ENCODE results near the gene PNMA8C. TPM values are rescaled to one million over a fixed set of nuclear protein-coding genes. Genes with fewer than 3 reads are reported as not detected.

Gene PNMA8C
- polyA plus RNA-seq = 1.2 TPM
- long read RNA-seq, donor 1, full-length matches to known transcripts = 2 of 2 reads
- long read RNA-seq, donor 1, partial matches to known transcripts = 0 of 2 reads
- long read RNA-seq, donor 1, other reads (novel, unspliced or antisense) = 0 of 2 reads
- long read RNA-seq, donor 2, full-length matches to known transcripts = 4 of 4 reads
- long read RNA-seq, donor 2, partial matches to known transcripts = 0 of 4 reads
- long read RNA-seq, donor 2, other reads (novel, unspliced or antisense) = 0 of 4 reads
- long read RNA-seq, donor 3, full-length matches to known transcripts = 2 of 2 reads
- long read RNA-seq, donor 3, partial matches to known transcripts = 0 of 2 reads
- long read RNA-seq, donor 3, other reads (novel, unspliced or antisense) = 0 of 2 reads
- long read RNA-seq, donor 4 = 0 reads
- long read RNA-seq, donor 5, full-length matches to known transcripts = 6 of 6 reads
- long read RNA-seq, donor 5, partial matches to known transcripts = 0 of 6 reads
- long read RNA-seq, donor 5, other reads (novel, unspliced or antisense) = 0 of 6 reads
- long read RNA-seq, donor 6, full-length matches to known transcripts = 2 of 2 reads
- long read RNA-seq, donor 6, partial matches to known transcripts = 0 of 2 reads
- long read RNA-seq, donor 6, other reads (novel, unspliced or antisense) = 0 of 2 reads
- long read RNA-seq, donor 7, full-length matches to known transcripts = 3 of 3 reads
- long read RNA-seq, donor 7, partial matches to known transcripts = 0 of 3 reads
- long read RNA-seq, donor 7, other reads (novel, unspliced or antisense) = 0 of 3 reads
- long read RNA-seq, donor 8 = 0 reads
- long read RNA-seq, donor 9, full-length matches to known transcripts = 4 of 4 reads
- long read RNA-seq, donor 9, partial matches to known transcripts = 0 of 4 reads
- long read RNA-seq, donor 9, other reads (novel, unspliced or antisense) = 0 of 4 reads
- long read RNA-seq, donor 10, full-length matches to known transcripts = 1 of 1 reads
- long read RNA-seq, donor 10, partial matches to known transcripts = 0 of 1 reads
- long read RNA-seq, donor 10, other reads (novel, unspliced or antisense) = 0 of 1 reads
- long read RNA-seq, donor 11, full-length matches to known transcripts = 2 of 2 reads
- long read RNA-seq, donor 11, partial matches to known transcripts = 0 of 2 reads
- long read RNA-seq, donor 11, other reads (novel, unspliced or antisense) = 0 of 2 reads

DNA sequence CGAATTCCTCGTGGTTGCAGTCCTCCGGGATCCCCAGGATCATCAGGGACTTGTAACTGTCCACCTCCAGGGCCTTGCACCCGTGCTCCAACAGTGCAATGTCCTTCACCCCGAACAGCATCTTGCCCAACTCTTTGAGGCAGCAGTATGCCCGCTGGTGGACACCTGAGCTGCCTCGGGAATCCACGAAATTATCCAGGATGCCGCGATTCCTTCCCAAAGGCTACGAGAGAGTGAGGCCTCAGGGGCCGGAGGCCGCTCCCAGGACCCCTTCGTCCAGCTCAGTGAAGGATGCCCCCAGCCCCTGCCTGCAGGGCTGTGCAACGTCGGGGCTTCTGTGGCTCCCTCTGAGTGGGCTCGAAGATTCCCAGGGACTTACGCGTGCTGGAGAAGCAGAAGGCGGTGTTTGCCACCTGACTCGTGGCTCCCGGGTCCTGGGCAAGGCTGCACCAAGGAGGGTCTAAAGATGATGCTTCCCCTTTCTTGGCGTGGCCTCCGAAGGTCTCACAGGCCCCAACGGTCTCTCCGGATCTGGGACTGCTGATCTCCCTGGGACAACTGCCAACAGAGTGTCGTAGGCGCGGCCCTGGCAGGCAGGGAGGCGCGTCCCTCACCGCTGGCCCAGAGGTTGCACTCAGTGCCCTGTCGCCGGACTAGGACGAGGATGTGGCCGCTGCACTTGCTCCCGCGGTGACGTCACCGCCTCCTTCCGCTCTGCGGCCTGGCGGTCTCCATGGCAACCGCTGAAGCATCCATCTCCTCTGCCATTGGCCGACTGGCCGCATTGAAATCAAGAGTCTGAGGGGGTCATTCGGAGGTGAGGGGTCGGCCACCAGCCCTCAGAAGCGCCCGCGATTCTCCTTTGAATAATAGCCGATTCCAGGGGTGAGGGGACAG, at the start of gene PNMA8C:
TSS of gene PNMA8C (minus strand) at position 698 of the 897 bp plus-strand sequence. CDS start at position 121, 577 bp downstream.
- Histone ChIP-seq H3K36me3 (ENCODE audit: control insufficient read depth, insufficient read depth, low read length) (no peaks in the 10 kb centered on the region), H3K4me1 (ENCODE audit: control insufficient read depth, insufficient read depth, low read length) (peaks cover 6% of the 10 kb centered on the region), H3K9me3 (ENCODE audit: control insufficient read depth, low read depth, low read length) (no peaks in the 10 kb centered on the region), H3K27me3 (ENCODE audit: control insufficient read depth, insufficient read depth, low read length) (peaks cover 22% of the 10 kb centered on the region), H3K27ac (ENCODE audit: low read length) (no peak within 1 kb of the TSS), H3K4me3 (ENCODE audit: low read length) (peak within 1 kb of the TSS; percentile 16)
- WGBS (ENCODE audit: insufficient coverage, low lambda C conversion rate) = 0% methylated on average over 5 of the region's 52 CpGs
- peak; percentile 56 to 68 for DNase-seq

DNA sequence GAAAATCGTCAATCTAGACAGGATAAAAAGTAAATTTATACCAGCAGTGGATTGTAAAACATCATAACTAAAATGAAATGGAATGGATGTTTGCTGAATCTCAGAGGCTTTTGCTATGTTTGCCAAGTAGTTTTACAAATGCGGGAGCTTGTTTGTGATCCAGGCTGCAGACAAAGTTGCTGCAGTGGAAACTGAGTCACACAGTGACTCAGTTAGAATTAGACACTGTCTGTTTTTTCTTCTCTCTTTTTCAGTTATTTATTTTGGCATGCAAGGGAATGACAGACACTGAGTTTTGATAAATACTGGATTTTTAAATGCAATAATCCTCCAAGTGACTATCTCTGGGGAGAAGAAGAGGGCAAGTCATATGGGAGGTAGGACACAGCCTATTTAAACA, 47.2 kb upstream of the PNMA8C start:
- no peak overlapping the region for H3K27ac ChIP-seq (ENCODE audit: low read length)
- H3K36me3 ChIP-seq (ENCODE audit: control insufficient read depth, insufficient read depth, low read length) = no peaks in the 10 kb centered on the region
- H3K4me3 ChIP-seq (ENCODE audit: low read length) = no peak overlapping the region
- peaks cover 7% of the 10 kb centered on the region for H3K4me1 ChIP-seq (ENCODE audit: control insufficient read depth, insufficient read depth, low read length)
- H3K27me3 ChIP-seq (ENCODE audit: control insufficient read depth, insufficient read depth, low read length) = peaks cover 25% of the 10 kb centered on the region
- 86% methylated on average over 1 of the region's 2 CpGs for WGBS (ENCODE audit: insufficient coverage, low lambda C conversion rate)
- no peaks in the 10 kb centered on the region for H3K9me3 ChIP-seq (ENCODE audit: control insufficient read depth, low read depth, low read length)
- DNase-seq = no peak

GRCh38 chr19:46474211-46474610, 45.5 kb upstream of the PNMA8C start:
- WGBS (ENCODE audit: insufficient coverage, low lambda C conversion rate) = no CpG with 5 or more reads among the region's 8 CpGs
- no peak overlapping the region for H3K4me3 ChIP-seq (ENCODE audit: low read length)
- no peaks in the 10 kb centered on the region for H3K9me3 ChIP-seq (ENCODE audit: control insufficient read depth, low read depth, low read length)
- H3K36me3 ChIP-seq (ENCODE audit: control insufficient read depth, insufficient read depth, low read length) = no peaks in the 10 kb centered on the region
- no peak for DNase-seq
- H3K27ac ChIP-seq (ENCODE audit: low read length) = no peak overlapping the region
- H3K4me1 ChIP-seq (ENCODE audit: control insufficient read depth, insufficient read depth, low read length) = peaks cover 7% of the 10 kb centered on the region
- peaks cover 37% of the 10 kb centered on the region for H3K27me3 ChIP-seq (ENCODE audit: control insufficient read depth, insufficient read depth, low read length)

DNA sequence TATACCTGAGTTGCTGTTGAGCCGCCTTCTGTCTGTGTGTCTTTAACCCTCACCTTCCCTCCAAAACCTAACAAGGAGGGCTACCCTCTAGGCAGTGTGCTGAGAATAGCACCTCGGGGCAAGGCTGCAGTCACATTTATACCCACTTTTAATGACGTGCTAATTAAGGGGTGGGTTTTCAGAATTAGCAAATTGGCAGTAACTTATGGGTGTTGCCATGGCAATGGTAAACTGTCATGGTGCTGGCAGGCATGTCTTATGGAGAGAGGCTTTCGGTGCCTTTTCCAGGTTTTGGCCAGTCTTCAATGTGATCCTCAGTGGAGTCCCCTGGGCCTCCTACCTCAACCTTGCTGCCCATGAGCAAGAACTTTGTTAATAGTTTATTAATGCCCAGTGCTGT, 43.9 kb upstream of the PNMA8C start:
- H3K9me3 ChIP-seq (ENCODE audit: control insufficient read depth, low read depth, low read length) = no peaks in the 10 kb centered on the region
- peaks cover 31% of the 10 kb centered on the region for H3K27me3 ChIP-seq (ENCODE audit: control insufficient read depth, insufficient read depth, low read length)
- H3K36me3 ChIP-seq (ENCODE audit: control insufficient read depth, insufficient read depth, low read length) = no peaks in the 10 kb centered on the region
- no peak overlapping the region for H3K4me3 ChIP-seq (ENCODE audit: low read length)
- no peak overlapping the region for H3K27ac ChIP-seq (ENCODE audit: low read length)
- H3K4me1 ChIP-seq (ENCODE audit: control insufficient read depth, insufficient read depth, low read length) = peaks cover 7% of the 10 kb centered on the region
- no peak for DNase-seq
- 100% methylated on average over 1 of the region's 4 CpGs for WGBS (ENCODE audit: insufficient coverage, low lambda C conversion rate)

- Histone ChIP-seq H3K36me3 (ENCODE audit: control insufficient read depth, insufficient read depth, low read length) (no peaks in the 10 kb centered on the region), H3K27ac (ENCODE audit: low read length) (peak overlapping the region; percentile 51)
Measured at GRCh38 chr19:46471811-46472543, 43.2 kb upstream of the PNMA8C start.

GRCh38 chr19:46471116-46471733, 42.5 kb upstream of the PNMA8C start, which contains the start of gene PNMA8A:
TSS of gene PNMA8A (minus strand) at chr19:46471563. CDS start at chr19:46471035, 528 bp downstream.
- Histone ChIP-seq H3K36me3 (ENCODE audit: control insufficient read depth, insufficient read depth, low read length) (no peaks in the 10 kb centered on the region), H3K4me1 (ENCODE audit: control insufficient read depth, insufficient read depth, low read length) (peaks cover 7% of the 10 kb centered on the region), H3K9me3 (ENCODE audit: control insufficient read depth, low read depth, low read length) (no peaks in the 10 kb centered on the region), H3K27ac (ENCODE audit: low read length) (peak within 1 kb of the TSS; percentile 51), H3K27me3 (ENCODE audit: control insufficient read depth, insufficient read depth, low read length) (peaks cover 31% of the 10 kb centered on the region), H3K4me3 (ENCODE audit: low read length) (peak within 1 kb of the TSS; percentile 44)
- peak; percentile 55 to 62 for DNase-seq
- no CpG with 5 or more reads among the region's 57 CpGs for WGBS (ENCODE audit: insufficient coverage, low lambda C conversion rate)

More at GRCh38 chr19:46471811-46472543, 43.2 kb upstream of the PNMA8C start:
- no peak for DNase-seq
- Histone ChIP-seq H3K4me3 (ENCODE audit: low read length) (peak overlapping the region; percentile 44), H3K9me3 (ENCODE audit: control insufficient read depth, low read depth, low read length) (no peaks in the 10 kb centered on the region), H3K27me3 (ENCODE audit: control insufficient read depth, insufficient read depth, low read length) (peaks cover 31% of the 10 kb centered on the region), H3K4me1 (ENCODE audit: control insufficient read depth, insufficient read depth, low read length) (peaks cover 7% of the 10 kb centered on the region)
- 20% methylated on average over 1 of the region's 11 CpGs for WGBS (ENCODE audit: insufficient coverage, low lambda C conversion rate)

- Histone ChIP-seq H3K27ac (ENCODE audit: low read length) (no peak overlapping the region), H3K4me1 (ENCODE audit: control insufficient read depth, insufficient read depth, low read length) (peaks cover 7% of the 10 kb centered on the region), H3K4me3 (ENCODE audit: low read length) (no peak overlapping the region), H3K36me3 (ENCODE audit: control insufficient read depth, insufficient read depth, low read length) (no peaks in the 10 kb centered on the region), H3K27me3 (ENCODE audit: control insufficient read depth, insufficient read depth, low read length) (peaks cover 31% of the 10 kb centered on the region), H3K9me3 (ENCODE audit: control insufficient read depth, low read depth, low read length) (no peaks in the 10 kb centered on the region)
- DNase-seq = no peak
- WGBS (ENCODE audit: insufficient coverage, low lambda C conversion rate) = no CpG with 5 or more reads among the region's 10 CpGs
Measured at GRCh38 chr19:46470376-46470775, 41.6 kb upstream of the PNMA8C start.

GRCh38 chr19:46469541-46470185, 40.9 kb upstream of the PNMA8C start:
- no peak overlapping the region for H3K4me3 ChIP-seq (ENCODE audit: low read length)
- H3K36me3 ChIP-seq (ENCODE audit: control insufficient read depth, insufficient read depth, low read length) = no peaks in the 10 kb centered on the region
- no peak overlapping the region for H3K27ac ChIP-seq (ENCODE audit: low read length)
- no peak for DNase-seq
- no peaks in the 10 kb centered on the region for H3K9me3 ChIP-seq (ENCODE audit: control insufficient read depth, low read depth, low read length)
- H3K4me1 ChIP-seq (ENCODE audit: control insufficient read depth, insufficient read depth, low read length) = peaks cover 7% of the 10 kb centered on the region
- H3K27me3 ChIP-seq (ENCODE audit: control insufficient read depth, insufficient read depth, low read length) = peaks cover 31% of the 10 kb centered on the region
- WGBS (ENCODE audit: insufficient coverage, low lambda C conversion rate) = no CpG with 5 or more reads among the region's 18 CpGs

Data from large intestine (tissue), 12 donors.